Measurements from ENCODE around the gene AQP12A. TPM values are rescaled to one million over a fixed set of nuclear protein-coding genes. Genes with fewer than 3 reads are reported as not detected.

The AQP12A gene
- total and polyA plus RNA-seq, 5 donors from 2014 or later = not detected

DNA sequence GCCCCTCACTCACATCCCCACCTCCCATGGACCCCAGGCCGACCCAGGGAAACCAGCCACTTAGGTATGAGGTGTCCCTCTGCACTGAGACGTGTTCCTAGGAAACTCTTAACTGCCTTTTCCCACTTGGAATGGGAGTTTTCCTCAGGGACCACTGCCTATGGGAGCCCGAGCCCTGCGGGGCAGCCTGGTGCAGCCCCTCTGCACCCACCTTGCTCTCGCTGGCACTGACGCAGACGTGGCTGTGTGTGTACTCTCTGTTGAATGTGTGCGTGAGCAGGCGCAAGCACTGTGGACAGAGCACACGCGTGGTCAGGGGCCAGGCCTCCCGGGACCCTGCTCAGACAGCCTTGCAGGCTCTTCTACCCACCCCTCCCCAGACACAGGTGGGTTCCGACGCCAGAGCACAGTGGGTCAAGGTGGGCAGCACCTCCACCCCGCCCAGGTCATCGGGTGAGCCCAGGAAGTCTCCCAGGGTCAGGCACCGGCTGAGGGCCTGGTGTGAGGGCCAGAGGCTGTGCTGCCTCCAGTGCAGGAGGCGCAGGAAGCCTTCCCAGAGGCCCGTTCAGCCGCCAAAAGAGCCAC lies 30.0 kb downstream of the AQP12A start:
- H3K4me1 ChIP-seq (ENCODE audit: control insufficient read depth, insufficient read depth, low read length, poor library complexity, severe bottlenecking) = no peaks in the 10 kb centered on the region
- ATAC-seq (ENCODE audit: low read depth in 2 of 2) (no peak), DNase-seq (no peak)
- H3K4me3 ChIP-seq (ENCODE audit: low read depth, low read length) = no peak overlapping the region
- Mint-ChIP-seq H3K27ac (no peak overlapping the region), H3K27me3 (no peaks in the 10 kb centered on the region), H3K36me3 (no peaks in the 10 kb centered on the region), H3K4me1 (no peaks in the 10 kb centered on the region), H3K4me3 (no peak overlapping the region), H3K9me3 (no peaks in the 10 kb centered on the region)
- H3K9me3 ChIP-seq (ENCODE audit: control insufficient read depth in 2 of 2, low read length in 2 of 2) = no peaks in the 10 kb centered on the region
- no peaks in the 10 kb centered on the region for H3K27me3 ChIP-seq (ENCODE audit: control insufficient read depth, insufficient read depth, low read length)
- no peak overlapping the region for H3K27ac ChIP-seq (ENCODE audit: insufficient read depth, low read length, poor library complexity, severe bottlenecking)
- no peaks in the 10 kb centered on the region for H3K36me3 ChIP-seq (ENCODE audit: control insufficient read depth, insufficient read depth, low read length)

- no peaks in the 10 kb centered on the region for H3K9me3 Mint-ChIP-seq
- H3K4me1 Mint-ChIP-seq = no peaks in the 10 kb centered on the region
- Histone ChIP-seq H3K4me1 (ENCODE audit: control insufficient read depth, insufficient read depth, low read length, poor library complexity, severe bottlenecking) (no peaks in the 10 kb centered on the region), H3K4me3 (ENCODE audit: low read depth, low read length) (no peak overlapping the region), H3K27me3 (ENCODE audit: control insufficient read depth, insufficient read depth, low read length) (no peaks in the 10 kb centered on the region), H3K27ac (ENCODE audit: insufficient read depth, low read length, poor library complexity, severe bottlenecking) (no peak overlapping the region), H3K9me3 (ENCODE audit: control insufficient read depth in 2 of 2, low read length in 2 of 2) (no peaks in the 10 kb centered on the region), H3K36me3 (ENCODE audit: control insufficient read depth, insufficient read depth, low read length) (no peaks in the 10 kb centered on the region)
- no peak overlapping the region for H3K27ac Mint-ChIP-seq
- no peaks in the 10 kb centered on the region for H3K27me3 Mint-ChIP-seq
- H3K4me3 Mint-ChIP-seq = no peak overlapping the region
- ATAC-seq (ENCODE audit: low read depth in 2 of 2) (no peak), DNase-seq (no peak)
- no peaks in the 10 kb centered on the region for H3K36me3 Mint-ChIP-seq
Observed at GRCh38 chr2:240722376-240722775, 30.7 kb downstream of the AQP12A start.

- no peaks in the 10 kb centered on the region for H3K27me3 ChIP-seq (ENCODE audit: control insufficient read depth, insufficient read depth, low read length)
- ATAC-seq (ENCODE audit: low read depth in 2 of 2) = no peak
Observed at GRCh38 chr2:240722796-240723735, 31.4 kb downstream of the AQP12A start.

DNA sequence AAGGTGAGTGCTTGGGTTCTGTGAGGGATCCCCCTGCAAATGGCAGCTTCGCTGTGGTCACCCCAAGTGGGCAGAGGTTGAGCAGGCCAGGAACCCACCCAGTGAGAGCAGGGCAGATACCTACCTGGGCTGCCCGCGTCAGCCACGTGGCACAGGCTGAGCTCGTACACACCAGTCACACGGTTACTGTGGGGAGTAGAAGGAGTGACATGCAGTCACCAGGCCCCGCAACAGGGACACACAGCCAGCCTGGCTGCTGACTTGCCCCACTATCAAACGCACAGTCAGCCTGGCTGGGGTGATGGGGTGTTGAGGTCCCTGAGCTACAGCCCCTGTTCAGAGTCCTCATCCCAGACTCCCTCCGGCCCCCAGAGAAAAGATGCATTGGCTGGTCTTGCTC lies 32.2 kb downstream of the AQP12A start:
- Mint-ChIP-seq H3K9me3 (no peaks in the 10 kb centered on the region), H3K4me1 (no peaks in the 10 kb centered on the region), H3K27me3 (no peaks in the 10 kb centered on the region), H3K36me3 (no peaks in the 10 kb centered on the region), H3K4me3 (no peak overlapping the region), H3K27ac (no peak overlapping the region)
- DNase-seq (no peak), ATAC-seq (ENCODE audit: low read depth in 2 of 2) (no peak)
- Histone ChIP-seq H3K27me3 (ENCODE audit: control insufficient read depth, insufficient read depth, low read length) (no peaks in the 10 kb centered on the region), H3K4me3 (ENCODE audit: low read depth, low read length) (no peak overlapping the region), H3K27ac (ENCODE audit: insufficient read depth, low read length, poor library complexity, severe bottlenecking) (no peak overlapping the region), H3K4me1 (ENCODE audit: control insufficient read depth, insufficient read depth, low read length, poor library complexity, severe bottlenecking) (no peaks in the 10 kb centered on the region), H3K36me3 (ENCODE audit: control insufficient read depth, insufficient read depth, low read length) (no peaks in the 10 kb centered on the region), H3K9me3 (ENCODE audit: control insufficient read depth in 2 of 2, low read length in 2 of 2) (no peaks in the 10 kb centered on the region)

More at GRCh38 chr2:240722796-240723735, 31.4 kb downstream of the AQP12A start:
- H3K4me3 Mint-ChIP-seq = no peak overlapping the region
- no peaks in the 10 kb centered on the region for H3K9me3 Mint-ChIP-seq
- no peaks in the 10 kb centered on the region for H3K4me1 ChIP-seq (ENCODE audit: control insufficient read depth, insufficient read depth, low read length, poor library complexity, severe bottlenecking)
- no peak for DNase-seq
- H3K36me3 Mint-ChIP-seq = no peaks in the 10 kb centered on the region
- no peak overlapping the region for H3K27ac Mint-ChIP-seq
- H3K36me3 ChIP-seq (ENCODE audit: control insufficient read depth, insufficient read depth, low read length) = no peaks in the 10 kb centered on the region
- H3K4me1 Mint-ChIP-seq = no peaks in the 10 kb centered on the region
- no peaks in the 10 kb centered on the region for H3K9me3 ChIP-seq (ENCODE audit: control insufficient read depth in 2 of 2, low read length in 2 of 2)
- no peak overlapping the region for H3K27ac ChIP-seq (ENCODE audit: insufficient read depth, low read length, poor library complexity, severe bottlenecking)
- no peaks in the 10 kb centered on the region for H3K27me3 Mint-ChIP-seq
- H3K4me3 ChIP-seq (ENCODE audit: low read depth, low read length) = no peak overlapping the region

DNA sequence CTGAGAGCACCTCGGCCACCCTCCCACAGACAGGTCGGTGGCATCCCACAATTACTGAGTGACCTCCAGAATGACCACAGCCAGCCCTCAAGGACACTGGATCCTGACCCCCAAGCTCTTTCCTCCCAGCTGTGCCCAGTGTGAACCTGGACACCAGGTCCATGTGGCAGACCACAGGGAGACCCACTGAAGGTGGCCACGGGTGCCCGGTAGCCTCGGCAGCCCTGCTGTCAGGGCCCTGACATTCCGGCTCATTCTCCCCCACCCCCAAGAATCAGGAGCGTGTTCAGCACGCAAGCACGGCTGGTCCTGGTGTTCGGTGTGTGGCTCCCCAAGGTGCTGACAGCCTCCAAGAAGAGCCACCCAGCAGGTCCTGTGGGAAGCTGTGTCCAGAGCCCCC lies 32.8 kb downstream of the AQP12A start:
- Mint-ChIP-seq H3K27ac (no peak overlapping the region), H3K4me3 (no peak overlapping the region), H3K36me3 (no peaks in the 10 kb centered on the region), H3K27me3 (no peaks in the 10 kb centered on the region), H3K4me1 (no peaks in the 10 kb centered on the region), H3K9me3 (no peaks in the 10 kb centered on the region)
- Histone ChIP-seq H3K27me3 (ENCODE audit: control insufficient read depth, insufficient read depth, low read length) (no peaks in the 10 kb centered on the region), H3K4me3 (ENCODE audit: low read depth, low read length) (no peak overlapping the region), H3K9me3 (ENCODE audit: control insufficient read depth in 2 of 2, low read length in 2 of 2) (no peaks in the 10 kb centered on the region), H3K36me3 (ENCODE audit: control insufficient read depth, insufficient read depth, low read length) (no peaks in the 10 kb centered on the region), H3K4me1 (ENCODE audit: control insufficient read depth, insufficient read depth, low read length, poor library complexity, severe bottlenecking) (no peaks in the 10 kb centered on the region), H3K27ac (ENCODE audit: insufficient read depth, low read length, poor library complexity, severe bottlenecking) (no peak overlapping the region)
- no peak for ATAC-seq (ENCODE audit: low read depth in 2 of 2)
- no peak for DNase-seq

DNA sequence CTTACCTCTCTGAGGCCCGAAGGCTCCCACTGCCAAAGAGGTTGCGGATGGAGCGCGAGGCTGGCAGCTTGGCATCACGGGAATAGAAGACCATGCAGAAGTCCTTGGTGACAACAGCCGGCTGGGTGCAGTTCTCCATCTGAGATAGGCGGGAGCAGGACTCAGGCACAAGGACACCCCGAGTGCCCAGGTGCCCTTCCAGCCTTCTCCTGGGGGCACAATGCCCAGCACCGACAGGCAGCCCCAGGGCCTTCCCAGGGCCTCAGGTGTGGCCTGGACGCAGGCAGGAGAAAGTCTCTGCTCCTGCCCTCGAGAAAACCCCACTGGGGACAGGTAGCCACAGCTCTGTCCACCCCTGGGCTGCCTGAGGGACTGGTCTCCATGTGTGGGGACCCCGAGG lies 33.6 kb downstream of the AQP12A start:
- H3K4me3 Mint-ChIP-seq = no peak overlapping the region
- ATAC-seq (ENCODE audit: low read depth in 2 of 2) = no peak
- no peaks in the 10 kb centered on the region for H3K9me3 Mint-ChIP-seq

GRCh38 chr2:240725671-240726070 lies 34.0 kb downstream of the AQP12A start:
- Histone ChIP-seq H3K4me3 (ENCODE audit: low read depth, low read length) (no peak overlapping the region), H3K9me3 (ENCODE audit: control insufficient read depth in 2 of 2, low read length in 2 of 2) (no peaks in the 10 kb centered on the region), H3K27me3 (ENCODE audit: control insufficient read depth, insufficient read depth, low read length) (no peaks in the 10 kb centered on the region), H3K4me1 (ENCODE audit: control insufficient read depth, insufficient read depth, low read length, poor library complexity, severe bottlenecking) (no peaks in the 10 kb centered on the region), H3K36me3 (ENCODE audit: control insufficient read depth, insufficient read depth, low read length) (no peaks in the 10 kb centered on the region), H3K27ac (ENCODE audit: insufficient read depth, low read length, poor library complexity, severe bottlenecking) (no peak overlapping the region)
- H3K27me3 Mint-ChIP-seq = no peaks in the 10 kb centered on the region
- no peaks in the 10 kb centered on the region for H3K36me3 Mint-ChIP-seq
- H3K4me3 Mint-ChIP-seq = no peak overlapping the region
- ATAC-seq (ENCODE audit: low read depth in 2 of 2) (no peak), DNase-seq (no peak)
- H3K27ac Mint-ChIP-seq = no peak overlapping the region
- no peaks in the 10 kb centered on the region for H3K4me1 Mint-ChIP-seq
- no peaks in the 10 kb centered on the region for H3K9me3 Mint-ChIP-seq

More for the DNA sequence above, 33.6 kb downstream of the AQP12A start:
- H3K9me3 ChIP-seq (ENCODE audit: control insufficient read depth in 2 of 2, low read length in 2 of 2) = no peaks in the 10 kb centered on the region
- no peak for DNase-seq
- H3K4me1 ChIP-seq (ENCODE audit: control insufficient read depth, insufficient read depth, low read length, poor library complexity, severe bottlenecking) = no peaks in the 10 kb centered on the region
- H3K27me3 Mint-ChIP-seq = no peaks in the 10 kb centered on the region
- H3K4me1 Mint-ChIP-seq = no peaks in the 10 kb centered on the region
- H3K36me3 ChIP-seq (ENCODE audit: control insufficient read depth, insufficient read depth, low read length) = no peaks in the 10 kb centered on the region
- H3K27ac Mint-ChIP-seq = no peak overlapping the region
- no peak overlapping the region for H3K27ac ChIP-seq (ENCODE audit: insufficient read depth, low read length, poor library complexity, severe bottlenecking)
- H3K36me3 Mint-ChIP-seq = no peaks in the 10 kb centered on the region
- H3K4me3 ChIP-seq (ENCODE audit: low read depth, low read length) = no peak overlapping the region
- H3K27me3 ChIP-seq (ENCODE audit: control insufficient read depth, insufficient read depth, low read length) = no peaks in the 10 kb centered on the region

DNA sequence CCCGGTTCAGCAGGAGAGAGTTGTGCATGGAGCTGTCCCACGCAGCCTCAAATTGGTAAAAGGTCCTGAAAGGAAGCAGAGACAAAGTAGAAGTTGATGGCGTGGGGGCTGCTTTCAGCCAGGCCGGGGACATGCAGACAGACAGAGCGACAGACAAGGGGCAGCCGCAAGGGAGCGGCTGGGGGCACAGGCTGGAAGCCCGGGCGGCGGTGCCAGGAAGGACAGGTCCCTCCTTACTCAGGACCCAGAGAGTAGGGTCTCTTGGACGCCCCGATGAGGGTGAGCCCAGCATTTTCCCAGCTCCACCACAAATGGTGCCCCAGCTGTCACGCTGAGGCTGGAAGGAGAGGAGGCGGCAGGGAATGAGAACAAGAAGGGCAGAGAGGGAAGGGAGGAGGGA lies 35.2 kb downstream of the AQP12A start:
- Mint-ChIP-seq H3K27me3 (no peaks in the 10 kb centered on the region), H3K27ac (no peak overlapping the region), H3K4me3 (no peak overlapping the region), H3K4me1 (no peaks in the 10 kb centered on the region), H3K9me3 (no peaks in the 10 kb centered on the region), H3K36me3 (no peaks in the 10 kb centered on the region)
- DNase-seq (no peak), ATAC-seq (ENCODE audit: low read depth in 2 of 2) (no peak)
- H3K4me1 ChIP-seq (ENCODE audit: control insufficient read depth, insufficient read depth, low read length, poor library complexity, severe bottlenecking) = no peaks in the 10 kb centered on the region
- H3K27me3 ChIP-seq (ENCODE audit: control insufficient read depth, insufficient read depth, low read length) = no peaks in the 10 kb centered on the region
- no peak overlapping the region for H3K27ac ChIP-seq (ENCODE audit: insufficient read depth, low read length, poor library complexity, severe bottlenecking)
- no peak overlapping the region for H3K4me3 ChIP-seq (ENCODE audit: low read depth, low read length)
- no peaks in the 10 kb centered on the region for H3K36me3 ChIP-seq (ENCODE audit: control insufficient read depth, insufficient read depth, low read length)
- no peaks in the 10 kb centered on the region for H3K9me3 ChIP-seq (ENCODE audit: control insufficient read depth in 2 of 2, low read length in 2 of 2)

Data from CD4-positive, CD25-positive, alpha-beta regulatory T cell (primary cell).